Measurements from ENCODE around the gene CLIP1.

Gene CLIP1

DNA sequence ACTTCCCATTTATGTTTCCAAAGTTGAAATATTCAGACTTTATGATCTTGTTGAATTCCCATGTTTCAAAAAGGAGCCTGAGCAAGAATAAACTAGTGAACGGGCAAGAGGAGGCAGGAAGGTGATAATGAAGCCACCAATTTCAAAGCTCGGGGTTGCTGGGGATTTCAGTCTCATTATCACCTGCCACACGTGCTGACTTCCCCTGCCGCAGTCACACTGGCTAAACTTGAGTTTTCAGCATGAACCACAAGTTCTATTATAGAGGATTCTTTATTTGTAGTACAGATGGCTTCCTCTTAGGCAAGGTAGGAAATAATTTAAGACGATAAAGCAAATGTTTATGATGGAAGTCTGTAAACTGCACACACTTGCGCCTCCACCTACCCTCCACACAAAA lies 178.5 kb downstream of the CLIP1 start:
- no peak for DNase-seq

DNA sequence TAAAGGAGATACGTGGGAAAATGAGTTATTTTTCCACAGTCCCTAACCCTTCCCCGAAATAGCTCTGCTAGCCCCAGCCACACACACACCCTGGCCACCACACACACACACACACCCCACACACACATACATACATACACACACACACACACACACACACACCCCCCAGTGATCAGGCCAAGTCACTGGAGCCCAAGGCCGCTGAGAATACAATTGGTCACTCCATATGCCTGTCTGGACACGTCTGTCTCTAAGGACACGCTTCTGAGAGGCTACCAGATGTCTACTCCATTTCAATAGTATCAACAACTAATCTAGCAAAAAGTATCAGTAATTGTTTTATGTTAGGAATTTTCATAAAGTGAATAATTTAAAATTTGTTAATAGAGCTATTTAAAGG lies 183.6 kb downstream of the CLIP1 start:
- no peak for DNase-seq

DNA sequence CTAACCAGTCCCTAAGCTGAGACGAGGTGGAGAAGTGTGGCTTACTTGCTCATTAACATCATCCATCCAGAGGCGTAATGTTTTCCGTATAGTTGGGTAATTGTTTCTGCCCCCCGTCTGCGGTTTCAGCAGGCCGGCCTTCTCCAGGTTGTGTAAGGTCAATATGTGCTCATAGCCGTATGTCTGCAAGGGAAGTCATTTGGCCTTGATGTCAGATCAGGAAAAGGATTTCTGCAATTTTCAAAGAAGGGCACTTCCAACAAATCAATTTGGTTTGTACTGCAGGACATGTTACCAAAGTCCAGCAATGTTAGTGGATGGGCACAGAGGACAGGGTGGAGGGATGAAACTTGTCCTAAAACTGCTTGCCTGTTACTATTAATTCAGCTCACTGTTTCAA lies 186.7 kb downstream of the CLIP1 start:
- DNase-seq, result no peak

DNA sequence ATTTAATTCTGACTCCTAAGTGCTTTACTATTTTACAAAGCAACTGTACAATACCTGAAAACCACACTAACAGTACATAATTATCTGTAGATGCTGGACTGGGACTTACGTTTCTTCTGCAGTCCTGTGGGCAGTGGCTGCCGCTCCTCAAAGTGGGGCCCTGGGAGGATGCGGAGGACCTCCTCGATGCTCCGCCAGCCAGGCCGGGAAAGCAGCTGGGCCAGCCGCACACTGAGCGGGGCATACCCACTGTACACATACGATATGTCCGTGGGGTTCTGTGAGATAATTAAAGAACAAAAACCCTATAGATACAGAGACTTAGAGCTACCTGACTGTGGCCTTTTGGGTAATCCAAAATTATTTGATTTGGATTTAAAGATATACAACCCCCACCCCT lies 189.8 kb downstream of the CLIP1 start:
- DNase-seq, result no peak

GRCh38 chr12:122230798-122231197 lies 191.7 kb downstream of the CLIP1 start:
- no peak for DNase-seq

DNA sequence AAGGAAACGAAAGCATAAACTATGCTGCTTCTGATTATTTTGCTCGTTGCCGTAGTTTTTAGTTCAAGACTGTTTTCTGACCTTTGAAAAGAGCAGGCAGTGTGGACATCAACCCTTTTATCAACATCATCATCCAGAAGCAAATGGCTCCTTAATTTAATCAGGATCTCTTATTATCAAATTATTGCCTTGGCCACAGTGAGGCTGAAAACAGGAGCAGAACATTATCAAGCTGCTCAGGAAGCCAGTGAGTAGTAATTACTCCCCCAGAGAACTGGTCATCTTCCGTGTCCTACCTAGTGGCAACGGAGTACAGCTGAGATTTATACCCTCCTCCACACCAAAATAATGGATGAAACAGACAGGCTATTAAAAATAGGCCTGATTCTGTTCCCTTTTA lies 194.4 kb downstream of the CLIP1 start:
- no peak for DNase-seq

- no peak for DNase-seq
These were observed 195.1 kb downstream of the CLIP1 start for GRCh38 chr12:122227341-122227740.

DNA sequence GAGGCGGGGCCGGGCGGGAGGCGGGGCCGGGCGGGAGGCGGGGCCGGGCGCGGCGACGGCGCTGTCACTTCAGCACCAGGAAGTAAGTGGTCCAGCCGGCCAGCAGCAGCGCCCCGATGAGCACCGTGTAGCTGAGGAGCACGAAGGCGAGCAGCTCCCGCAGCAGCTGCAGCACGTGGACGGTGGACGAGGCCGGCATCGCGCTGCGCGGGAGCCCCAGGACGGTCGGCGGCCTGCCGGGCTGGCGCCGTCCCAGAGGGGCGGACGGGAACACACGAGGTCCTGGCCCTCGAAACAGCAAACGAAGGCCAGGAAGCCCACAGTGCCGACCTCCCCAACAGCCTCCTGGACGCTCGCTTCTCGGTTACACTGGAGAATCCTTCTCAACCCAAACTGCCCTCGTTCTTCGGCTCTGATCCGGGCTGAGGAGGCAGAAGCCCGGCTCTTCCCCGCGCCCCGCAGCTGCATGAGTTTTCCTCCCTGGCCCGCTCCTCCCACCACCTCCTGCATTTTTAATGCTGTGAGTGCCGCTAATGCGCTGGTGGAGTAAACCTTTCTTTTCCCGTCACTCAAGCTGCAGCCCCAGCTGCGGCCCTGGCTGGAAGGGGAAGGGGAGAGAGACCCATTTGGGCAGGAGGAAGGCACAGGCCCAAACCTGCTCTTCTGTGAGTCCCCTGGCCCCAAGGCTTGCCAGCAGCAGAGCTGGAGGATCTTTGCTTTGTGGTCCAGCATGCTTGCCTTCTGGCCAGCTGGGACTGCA lies 195.9 kb downstream of the CLIP1 start:
- no peak for DNase-seq

- DNase-seq, result peak; percentile 95
These were observed 196.6 kb downstream of the CLIP1 start, which contains the start of gene DIABLO for GRCh38 chr12:122225683-122226365. TSS of gene DIABLO (minus strand) at chr12:122226052. CDS start at chr12:122226014, 38 bp downstream.
